ENCODE measurements around the gene P2RY14.

Gene P2RY14

DNA sequence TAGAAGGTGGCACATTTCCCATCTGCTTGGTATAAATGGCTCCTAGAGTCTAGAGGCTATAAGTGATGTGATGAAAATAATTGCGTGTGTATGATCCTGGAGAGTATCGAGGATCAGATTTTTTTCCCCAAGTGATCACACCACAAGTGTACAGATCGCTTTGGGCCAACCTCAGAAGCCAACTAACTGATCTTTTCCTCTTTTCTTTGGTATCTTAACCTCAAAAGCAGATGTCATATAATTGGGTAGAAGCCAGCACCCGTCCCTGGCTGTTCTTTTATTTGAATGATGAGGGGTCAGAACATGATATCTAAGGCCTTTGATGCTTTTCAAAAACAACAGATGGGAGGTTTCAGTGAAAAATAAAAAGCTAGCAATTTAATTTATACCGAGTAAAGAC is 3.3 kb downstream of the P2RY14 start:
- no peaks in the 10 kb centered on the region for H4K20me1 ChIP-seq
- H3K4me2 ChIP-seq: peak overlapping the region; percentile 2 to 86 (median 52); a peak in 15 of 22 replicates

GRCh38 chr3:151269631-151270030 is 8.7 kb downstream of the P2RY14 start:
- H3K4me2 ChIP-seq: no peak overlapping the region
- no peak overlapping the region for H3K9ac ChIP-seq

More for the DNA sequence above, 3.3 kb downstream of the P2RY14 start:
- H3K27ac ChIP-seq: no peak overlapping the region
- no peak for TF ChIP-seq Cebpa-rat (IDR thresholded peaks at IDR 0.05)
- H3K9ac ChIP-seq: no peak overlapping the region
- H3K36me3 ChIP-seq: no peaks in the 10 kb centered on the region
- no peaks in the 10 kb centered on the region for H3K9me3 ChIP-seq (replicated peaks in 1 of 11)
- peaks cover 42 to 64% (median 58%) of the 10 kb centered on the region in 10 experiments for H3K4me1 ChIP-seq
- no peaks in the 10 kb centered on the region; a peak in 1 of 22 replicates for H3K27me3 ChIP-seq
- H3K4me3 ChIP-seq: no peak overlapping the region

GRCh38 chr3:151268267-151269235 is 9.8 kb downstream of the P2RY14 start:
- H3K27ac ChIP-seq: no peak overlapping the region; a peak in 1 of 22 replicates
- no peak overlapping the region for H3K4me2 ChIP-seq

More at GRCh38 chr3:151269631-151270030, 8.7 kb downstream of the P2RY14 start:
- Histone ChIP-seq H3K9me3 (replicated peaks in 1 of 11) (no peaks in the 10 kb centered on the region), H4K20me1 (no peaks in the 10 kb centered on the region), H3K4me1 (peaks cover 19 to 29% (median 25%) of the 10 kb centered on the region in 10 experiments), H3K27ac (no peak overlapping the region), H3K27me3 (no peaks in the 10 kb centered on the region), H3K4me3 (no peak overlapping the region), H3K36me3 (no peaks in the 10 kb centered on the region)
- no peak for TF ChIP-seq Cebpa-rat (IDR thresholded peaks at IDR 0.05)

GRCh38 chr3:151267066-151267465 is 11.3 kb downstream of the P2RY14 start:
- H3K27me3 ChIP-seq: no peaks in the 10 kb centered on the region
- H4K20me1 ChIP-seq: no peaks in the 10 kb centered on the region
- no peak overlapping the region for H3K9ac ChIP-seq
- peak overlapping the region in 4 of 11 experiments; percentile 31 to 78 (median 51); a peak in 5 of 22 replicates for H3K27ac ChIP-seq
- no peak for TF ChIP-seq Cebpa-rat (IDR thresholded peaks at IDR 0.05)
- peaks cover 12 to 31% (median 20%) of the 10 kb centered on the region in 10 experiments; a peak in 19 of 20 replicates for H3K4me1 ChIP-seq
- no peak overlapping the region for H3K4me3 ChIP-seq
- no peaks in the 10 kb centered on the region for H3K36me3 ChIP-seq
- H3K9me3 ChIP-seq (replicated peaks in 1 of 11): no peaks in the 10 kb centered on the region
- no peak overlapping the region for H3K4me2 ChIP-seq

More at GRCh38 chr3:151268267-151269235, 9.8 kb downstream of the P2RY14 start:
- Histone ChIP-seq H3K9me3 (replicated peaks in 1 of 11) (no peaks in the 10 kb centered on the region), H3K36me3 (no peaks in the 10 kb centered on the region), H3K9ac (no peak overlapping the region), H4K20me1 (no peaks in the 10 kb centered on the region), H3K4me1 (peaks cover 12 to 31% (median 20%) of the 10 kb centered on the region in 10 experiments; a peak in 19 of 20 replicates), H3K4me3 (no peak overlapping the region), H3K27me3 (no peaks in the 10 kb centered on the region)
- TF ChIP-seq Cebpa-rat (IDR thresholded peaks at IDR 0.05): no peak

- peak overlapping the region in 3 of 11 experiments; percentile 15 to 49 (median 40); a peak in 3 of 22 replicates for H3K9ac ChIP-seq
- H3K9me3 ChIP-seq (replicated peaks in 1 of 11): no peaks in the 10 kb centered on the region
- no peaks in the 10 kb centered on the region; a peak in 2 of 22 replicates for H3K36me3 ChIP-seq
- H3K4me2 ChIP-seq: peak overlapping the region; percentile 38 to 84 (median 52)
- H3K4me1 ChIP-seq: peaks cover 12 to 31% (median 20%) of the 10 kb centered on the region in 10 experiments; a peak in 19 of 20 replicates
- peak overlapping the region in 7 of 11 experiments; percentile 12 to 78 (median 63); a peak in 10 of 22 replicates for H3K27ac ChIP-seq
- TF ChIP-seq Cebpa-rat (IDR thresholded peaks at IDR 0.05): no peak
- no peak overlapping the region for H3K4me3 ChIP-seq
- no peaks in the 10 kb centered on the region for H4K20me1 ChIP-seq
- no peaks in the 10 kb centered on the region for H3K27me3 ChIP-seq
These were observed 12.5 kb downstream of the P2RY14 start for GRCh38 chr3:151265866-151266265.

DNA sequence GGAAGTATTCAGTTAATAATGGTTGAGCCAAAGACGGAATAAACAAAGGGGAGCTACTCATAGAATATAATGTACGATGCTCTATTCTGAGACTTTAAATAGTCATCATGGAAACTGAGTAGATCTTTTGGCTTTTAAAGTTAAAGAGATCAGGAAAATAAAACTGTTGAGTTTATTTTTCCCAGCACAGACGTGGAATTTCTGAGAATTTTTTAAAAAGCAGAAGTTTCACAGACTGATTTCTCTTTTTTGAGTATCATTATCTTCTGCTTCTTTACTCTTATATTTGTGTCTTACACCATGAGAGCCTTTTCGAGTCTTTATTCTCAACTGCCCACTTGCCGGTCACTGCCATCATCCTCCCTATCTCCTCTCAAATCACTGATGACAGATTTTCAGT is 13.2 kb downstream of the P2RY14 start:
- H3K36me3 ChIP-seq: no peaks in the 10 kb centered on the region; a peak in 3 of 22 replicates
- H3K9ac ChIP-seq: peak overlapping the region in 2 of 11 experiments; percentile 15 to 40; a peak in 2 of 22 replicates
- no peaks in the 10 kb centered on the region for H3K27me3 ChIP-seq
- H3K4me1 ChIP-seq: peaks cover 12 to 31% (median 20%) of the 10 kb centered on the region in 10 experiments; a peak in 19 of 20 replicates
- peak overlapping the region in 7 of 11 experiments; percentile 12 to 78 (median 63); a peak in 10 of 22 replicates for H3K27ac ChIP-seq
- no peaks in the 10 kb centered on the region for H4K20me1 ChIP-seq
- H3K9me3 ChIP-seq (replicated peaks in 1 of 11): no peaks in the 10 kb centered on the region
- peak overlapping the region in 9 of 11 experiments; percentile 38 to 84 (median 56); a peak in 14 of 22 replicates for H3K4me2 ChIP-seq
- H3K4me3 ChIP-seq: no peak overlapping the region
- no peak for TF ChIP-seq Cebpa-rat (IDR thresholded peaks at IDR 0.05)

GRCh38 chr3:151264605-151265004 is 13.7 kb downstream of the P2RY14 start:
- Histone ChIP-seq H3K4me1 (peaks cover 12 to 31% (median 20%) of the 10 kb centered on the region in 10 experiments; a peak in 19 of 20 replicates), H3K4me2 (peak overlapping the region in 5 of 11 experiments; percentile 47 to 84 (median 66); a peak in 8 of 22 replicates), H3K9ac (peak overlapping the region in 1 of 11 experiments; percentile 13; a peak in 1 of 22 replicates), H3K27me3 (no peaks in the 10 kb centered on the region), H3K9me3 (replicated peaks in 1 of 11) (no peaks in the 10 kb centered on the region), H3K36me3 (no peaks in the 10 kb centered on the region; a peak in 3 of 22 replicates), H4K20me1 (no peaks in the 10 kb centered on the region), H3K27ac (peak overlapping the region in 4 of 11 experiments; percentile 59 to 78 (median 72); a peak in 8 of 22 replicates), H3K4me3 (no peak overlapping the region)
- no peak for TF ChIP-seq Cebpa-rat (IDR thresholded peaks at IDR 0.05)

DNA sequence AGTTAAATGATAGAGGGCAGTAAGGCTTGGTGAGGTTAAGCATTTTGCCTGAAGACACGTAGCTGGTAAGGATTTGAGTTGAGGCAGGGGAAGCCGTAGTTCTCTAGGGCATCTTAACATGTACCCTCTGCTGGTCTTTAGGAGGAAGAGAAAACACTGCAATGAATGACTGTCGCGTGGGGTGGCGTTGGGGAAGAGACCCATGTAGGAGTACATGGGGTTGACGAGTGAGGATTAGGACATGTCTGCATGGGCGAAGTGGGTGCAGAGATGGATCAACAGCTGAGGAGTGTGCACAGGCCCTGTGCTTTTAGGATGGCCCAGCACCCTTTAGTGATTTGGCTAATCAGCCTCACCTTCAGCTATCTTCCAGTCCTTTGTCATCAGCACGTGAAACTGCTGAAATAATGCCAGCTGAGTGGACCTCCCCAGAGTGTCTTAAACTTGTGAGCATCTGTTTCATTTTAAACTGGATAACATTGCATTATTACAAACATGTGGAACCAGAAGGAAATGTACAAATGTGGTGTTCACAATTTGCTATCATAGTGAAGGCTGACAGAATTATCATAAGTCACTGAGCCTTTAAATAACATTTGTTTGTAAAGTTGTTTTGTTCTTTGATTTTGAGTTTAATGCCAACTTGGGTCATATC is 15.3 kb downstream of the P2RY14 start:
- no peak overlapping the region for H3K27ac ChIP-seq
- H3K4me2 ChIP-seq: no peak overlapping the region
- H4K20me1 ChIP-seq: no peaks in the 10 kb centered on the region
- TF ChIP-seq Cebpa-rat (IDR thresholded peaks at IDR 0.05): no peak
- no peaks in the 10 kb centered on the region for H3K9me3 ChIP-seq (replicated peaks in 1 of 11)
- H3K4me3 ChIP-seq: no peak overlapping the region
- no peak overlapping the region for H3K9ac ChIP-seq
- H3K4me1 ChIP-seq: peaks cover 12 to 28% (median 20%) of the 10 kb centered on the region in 10 experiments; a peak in 19 of 20 replicates
- no peaks in the 10 kb centered on the region for H3K27me3 ChIP-seq
- no peaks in the 10 kb centered on the region; a peak in 3 of 22 replicates for H3K36me3 ChIP-seq
